Hepatocyte (in vitro differentiated cells): Measurements from ENCODE around the gene RGS3.

Experiments used
- CTCF ChIP-seq: fragments of 200-600 bp; sonication (generic); IDR thresholded peaks from 2 replicates; pipeline ENCODE4 v1.5.1; 2016; ENCODE audit warnings: antibody characterized with exemption, mild to moderate bottlenecking; ENCODE audit not compliant: poor library complexity
- EZH2 ChIP-seq: fragments of 200-600 bp; sonication (generic); IDR thresholded peaks from 2 replicates; pipeline ENCODE4 v1.6.1; 2016; ENCODE audit warnings: antibody characterized with exemption, mild to moderate bottlenecking, borderline replicate concordance
- EZH2phosphoT487 ChIP-seq: fragments of 200-600 bp; sonication (generic); IDR thresholded peaks from one replicate; pipeline ENCODE4 v1.6.1; 2018; ENCODE audit warnings: antibody characterized with exemption, mild to moderate bottlenecking, low read depth, moderate library complexity; ENCODE audit not compliant: unreplicated experiment, severe bottlenecking

- TF ChIP-seq CTCF = no peak
- TF ChIP-seq EZH2 = no peak
- TF ChIP-seq EZH2phosphoT487 = no peak
Measured at GRCh38 chr9:113570106-113570505, 106.6 kb downstream of the RGS3 start.
